Motor neuron (in vitro differentiated cells): ENCODE measurements around the gene LGALS13. TPM values are rescaled to one million over a fixed set of nuclear protein-coding genes. Genes with fewer than 3 reads are reported as not detected.

ENCODE experiments used
- ATAC-seq, 8 experiments: fragments of 200-7000 bp; cut with Tn5 transposase; replicated peaks in 6 of 8; 2 replicates each; pipeline ENCODE4 v1.8.0; 2021; ENCODE audit warnings: mild to moderate bottlenecking in 8 of 8, moderate library complexity in 8 of 8
- H3K27ac ChIP-seq, 2 donors: fragments of 250-450 bp; sonication (Bioruptor Pico); 2 replicates each; pipeline ENCODE4 v1.9.0; 2021; ENCODE audit warnings: antibody characterized with exemption in 2 of 2, mild to moderate bottlenecking in 2 of 2, moderate library complexity in 1 of 2
- H3K4me1 ChIP-seq, 2 donors: fragments of 250-450 bp; sonication (Bioruptor Pico); replicated peaks in 1 of 2; 2 replicates each; pipeline ENCODE4 v1.6.1; 2021; ENCODE audit warnings: antibody characterized with exemption in 2 of 2, mild to moderate bottlenecking in 2 of 2, moderate library complexity in 1 of 2
- H3K4me3 ChIP-seq, 5 donors: fragments of 250-450 bp; sonication (Bioruptor Pico); 2 replicates each; pipeline ENCODE4 v1.9.0; 2021; ENCODE audit warnings: antibody characterized with exemption in 5 of 5, mild to moderate bottlenecking in 5 of 5, moderate library complexity in 4 of 5
- WGBS, 10 experiments: fragments of 450-650 bp; shearing (Covaris generic); methylation state at CpG; one replicate each; pipeline ENCODE4 v1.0.0; 2022; 5-methylcytosine and 5-hydroxymethylcytosine counted together
- in situ Hi-C, 9 experiments: fragments of 400-800 bp; cut with MboI; loops; one replicate each; pipeline ENCODE4 v1.15.0; 2021; ENCODE audit warnings: low sequenced_read_pairs in 9 of 9, low pct_unique_long_range_greater_than_20kb in 2 of 9; ENCODE audit not compliant: unreplicated experiment in 9 of 9
- total RNA-seq, 8 experiments: library from RNA; unstranded; fragments of 300-600 nt; gene quantifications; 2 replicates each; pipeline versions ENCODE4 v1.2.3 to v1.2.4, GENCODE V29; 2022

Gene LGALS13, protein sequence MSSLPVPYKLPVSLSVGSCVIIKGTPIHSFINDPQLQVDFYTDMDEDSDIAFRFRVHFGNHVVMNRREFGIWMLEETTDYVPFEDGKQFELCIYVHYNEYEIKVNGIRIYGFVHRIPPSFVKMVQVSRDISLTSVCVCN
- not detected for total RNA-seq

DNA sequence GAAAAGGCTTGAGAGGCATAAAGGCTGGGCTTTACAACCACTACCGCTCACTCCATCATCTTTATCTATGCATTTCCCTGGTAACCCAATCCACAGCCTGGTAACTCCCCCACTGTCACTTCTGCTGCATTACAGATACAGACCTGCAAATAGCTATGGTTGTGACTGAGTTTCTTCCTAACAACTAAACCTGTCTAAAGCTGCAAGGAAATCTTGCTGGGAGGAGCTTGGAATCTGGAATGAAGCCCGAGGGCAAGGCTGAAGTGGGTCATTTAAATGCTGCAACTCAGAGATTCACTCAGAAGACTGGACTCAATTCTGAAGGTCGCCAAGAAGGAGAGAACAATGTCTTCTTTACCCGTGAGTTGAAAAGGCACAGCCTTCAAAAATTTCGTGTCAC is at the start of gene LGALS13:
Gene LGALS13, plus strand, starts transcription at position 301 of the 400 bp plus-strand sequence. Its CDS starts 45 bp downstream, at position 346.
- ATAC-seq = no peak
- 0 to 50% (median 9%) methylated on average over 1 to 5 of the region's 5 CpGs; no CpG with 5 or more reads in 1 of the 10 experiments for WGBS, 10 experiments

DNA sequence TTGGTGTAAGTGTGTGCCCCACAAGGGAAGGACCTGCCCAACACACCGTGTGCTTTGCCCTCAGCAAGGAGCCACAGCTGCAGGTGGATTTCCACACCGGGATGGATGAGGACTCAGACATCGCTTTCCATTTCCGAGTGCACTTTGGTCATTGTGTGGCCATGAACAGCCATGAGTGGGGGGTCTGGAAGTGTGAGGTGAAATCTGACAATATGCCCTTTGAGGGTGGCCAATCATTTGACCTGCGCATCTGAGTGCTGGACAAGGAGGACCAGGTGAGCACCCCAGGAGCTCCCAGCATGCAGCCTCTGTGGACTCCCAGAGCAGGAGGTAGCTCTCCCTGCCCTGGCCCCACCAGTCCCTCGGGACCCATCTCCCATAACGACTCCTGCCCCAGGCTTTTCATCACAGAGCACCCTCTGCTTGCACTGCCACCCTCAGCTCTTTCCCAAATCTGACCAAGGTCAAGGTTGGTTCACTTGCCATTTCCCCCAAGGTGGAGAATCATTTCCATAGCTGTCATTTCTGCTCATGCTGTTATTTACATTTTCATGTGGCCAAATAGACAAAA is 49.2 kb upstream of the LGALS13 start:
- no peak overlapping the region for H3K27ac ChIP-seq
- ATAC-seq = no peak
- H3K4me1 ChIP-seq = no peaks in the 10 kb centered on the region
- WGBS, 10 experiments = 0 to 88% (median 30%) methylated on average over 1 to 2 of the region's 7 CpGs; no CpG with 5 or more reads in 5 of the 10 experiments
- H3K4me3 ChIP-seq = no peak overlapping the region
- in situ Hi-C loops = loop anchor here in 3 of 9 experiments (25.0 kb wide), 1 partner anchor 109 kb away; the partner anchor contains the start of gene LGALS16 (in 3 of the 3)

More for the DNA sequence above, at the start of gene LGALS13:
- Histone ChIP-seq H3K4me3 (no peak within 1 kb of the TSS), H3K27ac (no peak within 1 kb of the TSS), H3K4me1 (no peaks in the 10 kb centered on the region)
- in situ Hi-C loops = no loop called here

DNA sequence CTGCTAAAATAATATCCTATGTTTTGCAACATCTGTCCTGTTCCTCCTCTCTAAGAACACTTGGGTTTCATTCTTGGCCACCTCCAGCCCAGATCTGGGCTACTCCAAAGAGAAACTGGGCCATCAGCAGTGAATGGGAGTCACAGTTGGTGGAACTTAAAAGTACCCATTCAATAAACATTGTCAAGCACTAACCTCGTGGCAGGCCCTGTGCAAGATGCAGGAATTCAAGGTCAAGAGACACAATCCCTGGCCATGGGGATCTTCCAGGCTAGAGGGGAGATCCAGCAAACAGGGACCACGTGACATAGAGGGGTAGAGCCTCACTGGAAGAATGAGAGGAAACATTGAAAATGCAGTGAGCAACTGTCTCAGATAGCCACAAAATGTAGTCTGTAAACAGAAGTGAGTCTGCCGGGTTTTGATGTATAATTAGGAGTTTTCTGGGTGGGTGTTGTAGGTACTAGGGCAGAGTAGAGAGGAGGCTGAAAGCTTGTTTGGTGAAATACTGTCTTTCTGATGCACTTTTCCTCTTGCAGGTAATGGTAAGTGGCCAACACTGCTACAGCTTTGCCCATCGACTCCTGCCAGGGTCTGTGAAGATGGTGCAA is 47.5 kb upstream of the LGALS13 start:
- H3K4me3 ChIP-seq = no peak overlapping the region
- in situ Hi-C loops = loop anchor here in 3 of 9 experiments (25.0 kb wide), 1 partner anchor 107 kb away; the partner anchor contains the start of gene LGALS16 (in 3 of the 3)

DNA sequence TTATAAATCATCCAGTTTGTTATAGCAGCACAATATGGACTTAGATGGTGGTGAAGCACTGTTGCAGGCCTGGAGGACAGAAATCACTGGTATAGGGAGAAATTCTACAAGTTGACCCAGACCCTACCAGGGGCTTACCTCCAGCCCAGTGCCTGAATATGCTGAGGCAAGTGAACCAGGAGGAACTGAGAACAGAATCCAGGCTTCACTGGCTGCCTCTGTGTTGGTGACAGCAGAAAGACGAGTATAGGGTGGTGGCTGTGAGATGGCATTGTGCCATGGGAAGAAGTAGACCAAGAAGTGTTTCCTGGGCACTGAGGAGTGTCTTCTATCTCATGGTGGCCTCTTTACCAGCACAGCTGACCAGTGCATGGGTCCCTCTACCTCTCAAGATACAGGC is 46.4 kb upstream of the LGALS13 start:
- no peak for ATAC-seq
- Histone ChIP-seq H3K4me3 (no peak overlapping the region), H3K4me1 (no peaks in the 10 kb centered on the region), H3K27ac (no peak overlapping the region)
- in situ Hi-C loops = loop anchor here in 3 of 9 experiments (25.0 kb wide), 1 partner anchor 106 kb away; the partner anchor contains the start of gene LGALS16 (in 3 of the 3)
- 0 to 67% (median 0%) methylated on average over 1 of the region's 1 CpG; no CpG with 5 or more reads in 4 of the 10 experiments for WGBS, 10 experiments

More for the DNA sequence above, 47.5 kb upstream of the LGALS13 start:
- Histone ChIP-seq H3K27ac (no peak overlapping the region), H3K4me1 (no peaks in the 10 kb centered on the region)
- 0 to 70% (median 31%) methylated on average over 1 to 3 of the region's 4 CpGs; no CpG with 5 or more reads in 2 of the 10 experiments for WGBS, 10 experiments
- ATAC-seq = no peak

- peak in 4 of 8 experiments; percentile 44 to 98 (median 86) for ATAC-seq
- 32 to 80% (median 65%) methylated on average over 2 to 4 of the region's 5 CpGs; no CpG with 5 or more reads in 4 of the 10 experiments for WGBS, 10 experiments
- in situ Hi-C loops = loop anchor here in 3 of 9 experiments (25.0 kb wide), 1 partner anchor 104 kb away; the partner anchor contains the start of gene LGALS16 (in 3 of the 3)
- Histone ChIP-seq H3K4me1 (no peaks in the 10 kb centered on the region), H3K27ac (no peak overlapping the region), H3K4me3 (no peak overlapping the region)
These were observed 44.3 kb upstream of the LGALS13 start for GRCh38 chr19:39557811-39558623.

DNA sequence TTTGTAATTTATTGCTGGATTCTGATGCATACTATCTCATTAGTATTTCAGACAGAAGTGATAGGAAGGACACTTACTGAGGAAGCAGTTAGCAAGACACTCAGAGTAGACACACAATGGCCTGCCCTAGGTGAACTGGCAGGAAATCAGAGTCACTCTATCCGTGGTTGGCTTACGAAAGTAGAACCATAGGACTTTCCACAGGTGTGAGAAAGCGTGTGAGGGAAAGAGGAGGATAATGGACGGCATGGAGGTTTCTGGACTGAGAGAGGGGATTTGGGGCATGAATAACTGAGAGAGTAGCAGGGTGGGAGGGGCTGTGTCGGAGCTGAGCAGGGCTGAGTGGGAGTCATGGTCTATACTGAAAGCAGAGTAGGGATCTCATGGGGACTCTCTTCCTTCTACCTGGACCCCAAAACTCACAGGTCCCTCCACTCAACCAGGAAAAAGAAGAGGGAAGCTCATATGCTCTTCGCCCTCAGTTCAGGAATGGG is 43.7 kb upstream of the LGALS13 start:
- no peak overlapping the region for H3K4me3 ChIP-seq
- no peak overlapping the region for H3K27ac ChIP-seq
- H3K4me1 ChIP-seq = no peaks in the 10 kb centered on the region
- no peak for ATAC-seq
- in situ Hi-C loops = loop anchor here in 3 of 9 experiments (25.0 kb wide), 1 partner anchor 104 kb away; the partner anchor contains the start of gene LGALS16 (in 3 of the 3)
- whole genome bisulfite sequencing, 10 experiments = 0 to 78% (median 40%) methylated on average over 1 to 5 of the region's 6 CpGs; no CpG with 5 or more reads in 1 of the 10 experiments

DNA sequence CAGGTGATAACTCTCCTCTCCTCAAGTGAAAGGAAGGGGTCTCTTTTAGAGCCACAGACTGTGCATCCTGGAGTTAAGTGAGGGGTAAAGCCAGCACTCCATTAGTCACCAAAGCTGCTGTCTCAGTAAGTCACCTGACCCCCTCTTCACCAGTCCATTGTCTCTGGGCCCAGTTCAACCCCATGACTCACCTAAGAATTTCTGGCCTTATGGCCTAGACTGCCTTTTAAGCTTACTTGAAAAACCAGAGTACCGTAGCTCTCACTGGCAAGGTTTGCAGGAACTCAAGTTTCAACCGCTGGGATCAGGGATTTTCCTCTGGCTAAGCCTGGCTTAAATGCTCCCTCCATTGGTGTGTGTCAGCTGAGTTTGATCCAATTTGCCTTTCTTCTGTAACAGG is 38.9 kb upstream of the LGALS13 start:
- in situ Hi-C loops = loop anchor here in 3 of 9 experiments (25.0 kb wide), 1 partner anchor 99 kb away; the partner anchor contains the start of gene LGALS16 (in 3 of the 3)
- H3K4me3 ChIP-seq = no peak overlapping the region
- H3K4me1 ChIP-seq = no peaks in the 10 kb centered on the region
- WGBS, 10 experiments = 0 to 100% (median 32%) methylated on average over 1 to 2 of the region's 2 CpGs; no CpG with 5 or more reads in 4 of the 10 experiments
- H3K27ac ChIP-seq = no peak overlapping the region
- no peak for ATAC-seq

GRCh38 chr19:39566064-39566463 is 36.3 kb upstream of the LGALS13 start:
- in situ Hi-C loops = loop anchor here in 3 of 9 experiments (25.0 kb wide), 1 partner anchor 96 kb away; the partner anchor contains the start of gene LGALS16 (in 3 of the 3)
- WGBS, 10 experiments = 0 to 83% (median 28%) methylated on average over 1 to 3 of the region's 3 CpGs
- ATAC-seq = no peak
- no peaks in the 10 kb centered on the region for H3K4me1 ChIP-seq
- no peak overlapping the region for H3K27ac ChIP-seq
- no peak overlapping the region for H3K4me3 ChIP-seq

- Histone ChIP-seq H3K4me3 (no peak overlapping the region), H3K4me1 (no peaks in the 10 kb centered on the region), H3K27ac (no peak overlapping the region)
- 0 to 79% (median 53%) methylated on average over 1 to 3 of the region's 3 CpGs; no CpG with 5 or more reads in 2 of the 10 experiments for WGBS, 10 experiments
- ATAC-seq = no peak
- in situ Hi-C loops = loop anchor here in 3 of 9 experiments (25.0 kb wide), 1 partner anchor 94 kb away; the partner anchor contains the start of gene LGALS16 (in 3 of the 3)
These were observed 33.7 kb upstream of the LGALS13 start for GRCh38 chr19:39568604-39569003.

DNA sequence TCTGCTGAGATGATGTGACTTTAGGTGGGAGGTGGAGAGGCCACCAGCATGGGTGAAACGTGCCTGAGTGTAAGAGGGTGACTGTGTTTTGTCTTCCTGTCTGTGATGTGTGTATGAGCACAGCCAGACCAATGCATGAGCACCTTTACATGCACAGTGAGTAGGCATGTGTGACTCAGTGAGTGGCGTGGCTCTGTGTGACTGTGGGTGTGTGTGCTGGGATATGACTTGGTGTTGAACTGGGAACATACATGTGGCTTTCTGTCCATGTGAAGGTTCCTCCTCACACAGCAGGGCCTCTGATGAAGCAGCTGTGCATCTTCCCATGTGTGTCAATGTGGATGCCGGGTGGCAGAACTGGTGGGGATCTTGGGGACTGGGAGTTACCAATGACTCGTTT is 19.9 kb upstream of the LGALS13 start:
- 0 to 40% (median 0%) methylated on average over 1 to 3 of the region's 4 CpGs; no CpG with 5 or more reads in 5 of the 10 experiments for WGBS, 10 experiments
- ATAC-seq = no peak
- in situ Hi-C loops = no loop called here
- Histone ChIP-seq H3K4me1 (no peaks in the 10 kb centered on the region), H3K4me3 (no peak overlapping the region), H3K27ac (no peak overlapping the region)

- no peak overlapping the region for H3K27ac ChIP-seq
- 4 to 57% (median 19%) methylated on average over 2 to 8 of the region's 8 CpGs; no CpG with 5 or more reads in 1 of the 10 experiments for WGBS, 10 experiments
- in situ Hi-C loops = no loop called here
- ATAC-seq = no peak
- H3K4me3 ChIP-seq = no peak overlapping the region
- no peaks in the 10 kb centered on the region for H3K4me1 ChIP-seq
These were observed 19.3 kb upstream of the LGALS13 start for GRCh38 chr19:39582891-39583625.
